ENCODE measurements around the gene CCDC120.
A peak's percentile ranks its signal among the peaks of the same experiment; 100 is the strongest.

CCDC120 gene

DNA sequence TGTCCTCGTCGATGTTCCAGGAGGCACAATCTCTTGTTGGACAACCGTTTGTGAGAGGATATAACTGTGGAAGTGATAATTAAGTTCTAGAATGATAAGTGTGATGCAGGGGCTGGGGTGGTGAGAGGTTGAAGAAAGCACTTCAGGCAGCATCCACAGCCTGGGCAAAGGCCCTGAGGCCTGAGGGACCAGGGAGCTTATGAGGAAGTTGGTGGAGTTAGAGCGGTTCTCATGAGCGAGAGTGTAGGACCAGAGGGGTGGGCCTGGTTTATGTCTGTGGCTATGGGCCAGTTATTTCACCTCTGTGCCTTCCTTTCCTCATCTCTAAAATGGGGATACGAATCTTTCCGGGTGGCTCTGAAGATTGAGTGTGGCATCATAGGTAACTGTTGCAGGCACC lies 2.7 kb downstream of the CCDC120 start:
- no peak for DNase-seq (ENCODE audit: low spot score)
- no peak for FAIRE-seq

DNA sequence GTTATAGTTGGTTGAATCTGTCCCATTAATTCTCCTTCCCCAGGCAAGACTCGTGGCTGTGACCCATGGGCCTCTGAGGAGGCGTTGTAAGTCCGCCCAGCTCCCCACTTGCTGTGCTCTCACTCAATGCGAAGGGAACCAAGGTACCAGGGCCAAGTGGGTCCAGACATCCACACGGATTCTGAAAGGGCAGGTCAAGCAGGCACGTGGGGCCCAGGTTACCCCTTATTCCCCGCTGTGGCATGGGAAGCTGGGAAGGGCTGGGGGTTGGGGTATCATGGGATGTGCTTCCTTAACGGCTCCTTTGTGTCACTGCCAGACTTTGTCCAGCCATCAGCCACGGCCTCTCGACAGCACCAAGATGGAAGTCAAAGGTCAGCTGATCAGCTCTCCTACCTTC lies 3.1 kb downstream of the CCDC120 start:
- no peak for FAIRE-seq

GRCh38 chrX:49063715-49064114 lies 4.9 kb downstream of the CCDC120 start:
- FAIRE-seq (no peak), DNase-seq (ENCODE audit: low spot score) (no peak)

More for the DNA sequence above, 3.1 kb downstream of the CCDC120 start:
- DNase-seq (ENCODE audit: low spot score): no peak

DNA sequence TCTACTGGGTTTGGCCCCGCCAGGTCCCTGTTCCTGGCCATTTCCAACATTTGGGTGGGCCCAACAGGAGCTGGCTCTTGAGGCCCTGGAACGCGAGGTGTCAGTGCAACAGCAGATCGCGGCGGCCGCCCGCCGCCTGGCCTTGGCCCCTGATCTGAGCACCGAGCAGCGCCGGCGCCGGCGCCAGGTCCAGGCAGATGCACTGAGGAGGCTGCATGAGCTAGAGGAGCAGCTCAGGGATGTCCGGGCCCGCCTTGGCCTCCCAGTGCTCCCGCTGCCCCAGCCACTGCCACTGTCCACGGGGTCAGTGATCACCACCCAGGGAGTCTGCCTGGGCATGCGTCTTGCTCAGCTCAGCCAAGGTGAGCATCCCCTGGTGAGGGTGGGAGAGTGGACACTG lies 5.5 kb downstream of the CCDC120 start:
- FAIRE-seq (no peak), DNase-seq (ENCODE audit: low spot score) (no peak)

DNA sequence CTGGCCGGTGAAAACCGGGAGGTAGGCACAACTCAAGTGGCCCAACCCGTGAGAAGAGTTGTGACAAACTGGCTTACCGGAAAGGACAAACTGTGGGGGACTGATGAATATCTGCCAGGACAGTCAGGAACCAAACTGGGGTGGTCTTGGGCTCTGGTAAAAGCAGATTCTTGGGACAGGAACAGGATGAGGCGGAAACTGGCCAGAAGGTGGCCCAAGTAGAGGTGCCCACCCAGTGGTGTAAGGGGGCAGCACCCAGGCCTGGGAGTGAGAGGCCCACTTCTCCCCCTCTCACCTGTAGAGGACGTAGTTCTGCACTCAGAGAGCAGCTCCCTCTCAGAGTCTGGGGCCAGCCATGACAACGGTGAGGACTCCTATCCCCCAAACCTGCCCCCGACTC lies 5.9 kb downstream of the CCDC120 start:
- no peak for FAIRE-seq
- no peak for DNase-seq (ENCODE audit: low spot score)

- no peak for FAIRE-seq
- DNase-seq (ENCODE audit: low spot score): no peak
These were observed 7.5 kb downstream of the CCDC120 start for GRCh38 chrX:49066278-49066677.

- FAIRE-seq (no peak), DNase-seq (ENCODE audit: low spot score) (no peak)
These were observed 7.9 kb downstream of the CCDC120 start for GRCh38 chrX:49066690-49067089.

DNA sequence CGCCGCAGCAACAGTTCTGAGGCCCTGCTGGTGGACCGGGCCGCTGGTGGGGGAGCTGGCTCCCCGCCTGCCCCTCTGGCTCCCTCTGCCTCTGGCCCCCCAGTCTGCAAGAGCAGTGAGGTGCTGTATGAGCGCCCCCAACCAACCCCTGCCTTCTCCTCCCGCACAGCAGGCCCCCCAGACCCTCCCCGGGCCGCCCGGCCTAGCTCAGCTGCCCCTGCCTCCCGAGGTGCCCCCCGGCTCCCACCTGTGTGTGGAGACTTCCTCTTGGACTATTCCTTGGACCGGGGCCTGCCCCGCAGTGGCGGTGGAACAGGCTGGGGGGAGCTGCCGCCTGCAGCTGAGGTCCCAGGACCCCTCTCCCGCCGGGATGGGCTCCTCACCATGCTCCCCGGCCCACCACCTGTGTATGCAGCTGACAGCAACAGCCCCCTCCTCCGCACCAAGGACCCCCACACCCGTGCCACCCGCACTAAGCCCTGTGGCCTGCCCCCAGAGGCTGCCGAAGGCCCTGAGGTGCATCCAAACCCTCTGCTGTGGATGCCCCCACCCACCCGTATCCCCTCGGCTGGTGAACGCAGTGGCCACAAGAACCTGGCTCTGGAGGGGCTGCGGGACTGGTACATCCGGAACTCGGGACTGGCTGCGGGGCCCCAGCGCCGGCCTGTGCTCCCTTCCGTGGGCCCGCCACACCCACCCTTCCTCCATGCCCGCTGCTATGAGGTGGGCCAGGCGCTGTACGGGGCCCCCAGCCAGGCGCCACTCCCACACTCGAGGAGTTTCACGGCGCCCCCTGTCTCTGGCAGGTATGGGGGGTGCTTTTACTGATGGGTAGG lies 8.7 kb downstream of the CCDC120 start:
- DNase-seq (ENCODE audit: low spot score): no peak
- FAIRE-seq: no peak

DNA sequence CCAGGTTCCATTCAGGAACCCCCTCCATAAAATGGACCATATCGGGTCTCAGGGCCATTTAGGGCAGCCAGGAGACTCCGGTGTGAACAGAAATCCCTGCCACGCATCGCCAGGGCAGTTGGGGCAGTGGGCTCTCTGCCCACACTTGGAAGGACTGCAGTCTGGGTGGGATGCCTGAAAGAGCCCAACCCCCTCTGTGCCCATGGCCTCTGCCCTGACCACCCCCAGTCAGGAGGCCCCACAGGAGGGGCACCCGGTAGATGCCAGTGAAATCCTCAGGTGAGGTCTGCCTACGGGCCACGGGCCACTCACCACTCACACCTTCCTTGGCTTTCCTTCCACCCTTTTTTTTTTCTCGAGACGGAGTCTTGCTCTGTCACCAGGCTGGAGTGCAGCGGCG lies 10.2 kb downstream of the CCDC120 start:
- DNase-seq (ENCODE audit: low spot score) (no peak), FAIRE-seq (no peak)

GRCh38 chrX:49070988-49071387 lies 12.2 kb downstream of the CCDC120 start:
- DNase-seq (ENCODE audit: low spot score) (no peak), FAIRE-seq (no peak)

DNA sequence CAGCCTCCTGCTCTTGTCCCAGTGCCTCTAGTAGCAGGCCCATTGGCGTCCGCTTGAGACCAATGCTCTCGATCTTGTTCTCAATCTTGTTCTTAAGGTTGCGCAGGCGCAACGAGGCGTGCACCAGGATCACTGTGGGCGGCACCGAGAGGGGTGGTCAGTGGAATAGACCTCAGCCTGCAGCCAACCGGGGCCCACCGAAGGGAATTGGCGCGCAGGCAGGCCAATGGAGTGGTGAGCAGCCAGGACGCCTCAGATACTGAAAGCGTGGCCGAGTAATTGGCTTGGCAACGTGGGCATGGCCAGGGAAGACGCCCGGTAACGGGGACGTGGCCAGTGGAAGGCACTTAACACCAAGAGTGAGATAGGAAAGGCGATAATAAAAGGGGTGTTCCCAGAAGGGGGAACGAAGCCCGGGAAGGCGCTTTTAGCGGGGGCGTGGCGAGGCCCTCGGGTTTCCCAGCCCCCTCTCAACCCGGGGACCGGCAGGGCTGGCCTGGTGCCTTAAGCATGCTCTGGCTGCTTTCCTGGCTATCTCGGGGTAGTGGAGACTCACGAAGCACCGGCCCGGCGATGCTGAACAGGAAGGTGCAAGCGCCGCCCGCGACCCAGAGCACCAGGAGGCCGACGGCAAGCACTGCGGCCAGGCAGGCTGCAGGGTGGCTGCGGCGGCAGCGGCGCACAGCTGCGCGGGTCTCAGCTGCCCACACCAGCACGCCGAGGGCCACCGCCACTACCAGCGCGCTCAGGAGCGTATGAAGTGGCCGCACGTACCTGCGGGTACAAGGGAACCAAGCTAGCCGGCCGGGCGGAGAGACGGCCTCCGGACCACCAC lies 13.3 kb downstream of the CCDC120 start:
- no peak for FAIRE-seq
- DNase-seq (ENCODE audit: low spot score): no peak

GRCh38 chrX:49072712-49073095 lies 13.9 kb downstream of the CCDC120 start:
- FAIRE-seq: no peak

GRCh38 chrX:49073601-49074575 lies 15.1 kb downstream of the CCDC120 start, which contains the start of gene PRAF2:
Gene PRAF2 (minus strand): TSS chrX:49074002. CDS start chrX:49073987, 15 bp downstream.
- FAIRE-seq: no peak
- DNase-seq (ENCODE audit: low spot score): peak; percentile 91

More at GRCh38 chrX:49072712-49073095, 13.9 kb downstream of the CCDC120 start:
- no peak for DNase-seq (ENCODE audit: low spot score)

DNA sequence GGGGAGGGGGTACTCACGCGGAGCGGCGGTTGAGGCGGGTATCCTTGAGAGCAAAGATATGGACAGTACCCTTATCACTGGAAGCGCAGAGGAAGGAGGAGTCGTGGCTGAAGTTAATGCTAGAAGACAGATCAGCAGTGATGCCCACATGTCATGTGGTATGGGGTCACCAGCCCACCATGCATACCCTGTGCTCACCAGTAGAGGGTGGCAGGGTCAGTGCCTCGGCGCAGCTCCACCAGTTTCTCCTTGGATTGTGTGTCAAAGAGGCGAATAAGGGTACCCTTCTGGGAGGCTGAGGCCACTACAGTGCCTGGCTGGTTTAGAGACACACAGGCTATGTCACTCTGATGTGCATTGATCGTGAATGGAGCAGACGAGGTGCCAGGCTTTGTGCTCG lies 16.5 kb downstream of the CCDC120 start:
- FAIRE-seq: no peak

DNA sequence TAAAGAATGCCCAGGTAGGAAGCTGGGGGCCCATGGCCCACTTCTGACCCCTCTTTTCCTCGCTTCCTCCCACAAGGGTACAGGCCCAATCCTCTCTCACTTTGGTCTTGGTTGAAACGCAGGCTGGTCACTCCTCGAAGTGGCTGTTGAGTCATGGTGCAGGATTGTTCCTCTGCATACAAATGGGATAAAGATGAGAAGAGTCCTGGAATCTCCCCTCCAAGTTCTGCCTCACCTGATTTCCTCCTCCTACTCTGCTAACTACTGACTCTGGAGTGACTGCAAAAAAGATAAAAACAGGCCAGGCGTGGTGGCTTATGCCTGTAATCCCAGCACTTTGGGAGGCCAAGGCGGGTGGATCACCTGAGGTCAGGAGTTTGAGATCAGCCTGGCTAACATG lies 19.1 kb downstream of the CCDC120 start:
- no peak for DNase-seq (ENCODE audit: low spot score)

More for the DNA sequence above, 16.5 kb downstream of the CCDC120 start:
- DNase-seq (ENCODE audit: low spot score): no peak

DNA sequence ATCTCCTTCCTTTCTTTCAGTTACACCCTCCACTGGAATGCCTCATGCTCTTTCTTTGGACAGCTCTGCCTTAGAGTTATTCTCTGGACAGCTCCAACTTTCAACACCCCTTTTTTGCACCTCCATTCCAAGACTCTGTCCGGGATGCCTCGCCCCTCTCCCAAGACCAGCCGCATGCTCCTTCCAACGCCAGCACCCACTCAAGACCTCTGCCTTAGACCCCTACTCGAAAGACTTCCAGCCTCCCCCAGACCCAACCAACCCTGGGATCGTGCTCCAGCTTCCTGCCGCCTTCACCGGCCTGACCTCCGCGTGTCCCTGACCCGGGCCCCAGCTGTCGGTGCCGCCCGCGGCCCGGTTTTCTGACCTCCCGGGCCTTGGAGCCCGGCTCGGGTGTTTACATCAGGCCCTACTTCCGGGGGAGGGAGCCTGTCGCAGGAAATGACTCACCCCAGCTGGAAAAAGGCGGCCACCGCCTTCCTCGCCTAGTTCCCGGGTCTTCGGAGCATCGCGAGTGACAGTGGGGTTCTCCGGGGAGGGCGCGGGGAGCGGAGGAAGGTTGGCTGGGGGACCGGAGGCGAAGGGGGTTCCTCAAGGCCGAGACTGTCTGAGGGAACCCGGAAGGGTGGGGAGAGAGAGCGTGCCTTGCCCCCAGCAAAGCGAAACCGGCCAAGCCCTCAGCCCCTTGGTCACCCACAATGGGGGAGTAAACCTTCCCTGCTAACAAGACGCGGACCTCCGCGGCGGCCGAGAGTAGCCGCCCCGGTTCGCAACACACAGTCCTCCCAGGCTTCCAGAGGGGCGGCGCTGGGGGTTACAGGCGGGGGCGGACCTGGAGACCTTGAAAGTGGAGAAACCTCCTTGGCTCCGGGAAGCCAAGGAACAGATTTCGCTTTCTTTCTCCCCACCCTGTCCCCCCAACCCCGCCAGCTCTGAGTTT lies 21.0 kb downstream of the CCDC120 start, which contains the start of gene WDR45:
Gene WDR45 (minus strand): TSS at position 399 of the 940 bp plus-strand sequence. CDS start 1,792 bp downstream, outside the sequence.
- FAIRE-seq: no peak
- DNase-seq (ENCODE audit: low spot score): peak; percentile 84

More for the DNA sequence above, 19.1 kb downstream of the CCDC120 start:
- FAIRE-seq: no peak

DNA sequence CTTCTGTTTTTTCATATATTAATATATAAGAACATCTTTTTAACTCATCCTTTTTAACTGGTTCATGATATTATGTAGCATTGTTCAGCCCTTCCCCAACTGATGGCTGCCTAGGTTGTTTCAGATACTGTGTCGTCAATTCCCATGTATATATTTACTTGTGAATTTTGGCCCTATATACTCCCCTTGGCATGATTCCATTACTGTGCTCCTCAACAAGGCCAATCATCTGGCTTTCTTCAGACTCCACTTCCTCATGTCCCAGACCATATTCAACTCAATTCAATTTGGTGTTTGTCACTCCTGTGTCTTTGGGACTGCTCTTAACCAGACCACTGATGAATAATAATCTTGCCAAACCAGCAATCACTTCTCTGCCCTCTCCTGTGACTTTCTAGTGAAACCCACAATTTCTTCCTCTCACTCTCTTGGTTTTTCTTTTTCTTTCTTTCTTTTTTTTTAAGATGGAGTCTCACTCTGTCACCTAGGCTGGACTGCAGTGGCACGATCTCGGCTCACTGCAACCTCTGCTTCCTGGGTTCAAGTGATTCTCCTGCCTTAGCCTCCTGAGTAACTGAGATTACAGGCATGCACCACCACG lies 23.6 kb downstream of the CCDC120 start:
- DNase-seq (ENCODE audit: low spot score) (no peak), FAIRE-seq (no peak)

GRCh38 chrX:49089553-49089952 lies 30.8 kb downstream of the CCDC120 start:
- no peak for DNase-seq (ENCODE audit: low spot score)
- no peak for FAIRE-seq

DNA sequence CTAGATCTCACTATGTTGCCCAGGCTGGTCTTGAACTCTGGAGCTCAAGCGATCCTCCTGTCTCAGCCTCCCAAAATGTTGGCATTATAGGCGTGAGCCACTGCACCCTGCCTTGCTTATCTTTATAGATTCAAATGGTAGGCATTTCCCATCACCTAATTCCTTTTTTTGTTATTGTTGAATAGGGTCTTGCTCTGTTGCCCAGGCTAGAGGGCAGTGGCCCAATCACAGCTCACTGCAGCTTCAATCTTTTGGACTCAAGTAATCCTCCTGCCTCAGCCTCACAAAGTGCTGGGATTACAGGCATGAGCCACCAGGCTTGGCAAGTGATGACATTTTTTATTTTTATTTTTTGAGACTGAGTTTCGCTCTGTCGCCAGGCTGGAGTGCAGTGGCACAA lies 37.6 kb downstream of the CCDC120 start:
- DNase-seq (ENCODE audit: low spot score) (no peak), FAIRE-seq (no peak)

Measured in urothelium cell line (cell line).